Frontal cortex (tissue), 1 donor: ENCODE measurements around the gene NTF4. TPM values are rescaled to one million over a fixed set of nuclear protein-coding genes. Genes with fewer than 3 reads are reported as not detected.

Source experiments
- small RNA-seq: library from RNA; depleted of rRNA; stranded (forward); fragments of <200 nt; gene quantifications from one replicate; pipeline ENCODE3, GENCODE V24; 2014
- total RNA-seq: library from RNA; depleted of rRNA; stranded (reverse); fragments of >200 nt; gene quantifications from one replicate; pipeline ENCODE4 v1.2.3, GENCODE V29; 2014

NTF4 gene
- total RNA-seq, 1 donor from 2014 or later = not detected

Small RNA genes lying within 50 kb of the gene (small RNA-seq; reads per million reads assigned to genes)
- gene RN7SL708P = not detected

Other genes with a start within 250 kb of the NTF4 start
- gene HSD17B14, start 228.3 kb downstream of the NTF4 start, total RNA-seq = 1.2 TPM
- gene PLEKHA4, start 196.2 kb downstream of the NTF4 start, total RNA-seq = 1.6 TPM
- 23.6 TPM for gene PPP1R15A, start 192.4 kb downstream of the NTF4 start, total RNA-seq
- under 0.01 TPM for gene TULP2, start 166.1 kb downstream of the NTF4 start, total RNA-seq
- 39.5 TPM for gene NUCB1, start 164.5 kb downstream of the NTF4 start, total RNA-seq
- not detected for gene DHDH, start 131.1 kb downstream of the NTF4 start, total RNA-seq
- gene BAX, start 109.9 kb downstream of the NTF4 start, total RNA-seq = 9.4 TPM
- 713 TPM for gene FTL, start 99.5 kb downstream of the NTF4 start, total RNA-seq
- gene GYS1, start 71.5 kb downstream of the NTF4 start, total RNA-seq = 12.6 TPM
- gene RUVBL2, start 70.9 kb downstream of the NTF4 start, total RNA-seq = 121 TPM
- gene LHB, start 47.7 kb downstream of the NTF4 start, total RNA-seq = not detected
- gene CGB3, start 40.5 kb downstream of the NTF4 start, total RNA-seq = not detected
- gene CGB2, start 32.9 kb downstream of the NTF4 start, total RNA-seq = not detected
- not detected for gene CGB1, start 27.9 kb downstream of the NTF4 start, total RNA-seq
- gene CGB5, start 21.0 kb downstream of the NTF4 start, total RNA-seq = not detected
- not detected for gene CGB8, start 15.7 kb downstream of the NTF4 start, total RNA-seq
- gene CGB7, start 7.1 kb downstream of the NTF4 start, total RNA-seq = not detected
- gene KCNA7, start 7.9 kb upstream of the NTF4 start, total RNA-seq = not detected
- 99.5 TPM for gene SNRNP70, start 20.6 kb upstream of the NTF4 start, total RNA-seq
- gene LIN7B, start 49.6 kb upstream of the NTF4 start, total RNA-seq = 31.0 TPM
- 1.2 TPM for gene C19orf73, start 54.3 kb upstream of the NTF4 start, total RNA-seq
- gene PPFIA3, start 54.7 kb upstream of the NTF4 start, total RNA-seq = 47.7 TPM
- 0.41 TPM for gene HRC, start 90.6 kb upstream of the NTF4 start, total RNA-seq
- 4.1 TPM for gene TRPM4, start 93.0 kb upstream of the NTF4 start, total RNA-seq